Uterus (tissue), 4 donors: ENCODE measurements around the gene P2RX4. TPM values are rescaled to one million over a fixed set of nuclear protein-coding genes. Genes with fewer than 3 reads are reported as not detected.
"Not testable (repeated sequence)": the region's sequence is repeated elsewhere in the genome, so short reads cannot be mapped to it uniquely, and the experiment has no call there.

Source experiments
- DNase-seq, 2 donors: peaks; one replicate each; pipeline ENCODE4 v3.0.0-alpha.2; 2019 to 2020
- H3K27ac ChIP-seq, 2 donors: fragments of 200-600 bp; sonication (generic); 1 replicate in 1 of 2; 2 replicates in 1 of 2; pipeline ENCODE4 v1.5.1; 2016 to 2018
- H3K27me3 ChIP-seq, 2 donors: fragments of 200-600 bp; sonication (generic); one replicate each; pipeline ENCODE4 v1.5.1; 2018 to 2019; ENCODE audit warnings: control low read depth in 1 of 2
- H3K36me3 ChIP-seq, 2 donors: fragments of 200-600 bp; sonication (generic); one replicate each; pipeline ENCODE4 v1.5.1; 2019; ENCODE audit warnings: control low read depth in 1 of 2
- H3K4me1 ChIP-seq, 2 donors: fragments of 200-600 bp; sonication (generic); one replicate each; pipeline ENCODE4 v1.5.1; 2018 to 2019; ENCODE audit warnings: control low read depth in 1 of 2
- H3K4me3 ChIP-seq, 2 donors: fragments of 200-600 bp; sonication (generic); 1 replicate in 1 of 2; 2 replicates in 1 of 2; pipeline ENCODE4 v1.5.1; 2018 to 2019; ENCODE audit warnings: mild to moderate bottlenecking in 1 of 2
- H3K9me3 ChIP-seq, 2 donors: fragments of 200-600 bp; sonication (generic); one replicate each; pipeline ENCODE4 v1.5.1; 2019; ENCODE audit warnings: control low read depth in 1 of 2
- CTCF ChIP-seq, 4 experiments: fragments of 200-600 bp in 2 of 4; fragments of 450-650 bp in 2 of 4; sonication (generic) in 2 of 4; IDR thresholded peaks; one replicate each; pipeline ENCODE4 v1.5.1; 2016 to 2019; ENCODE audit warnings: antibody characterized with exemption in 4 of 4, mild to moderate bottlenecking in 2 of 4, moderate library complexity in 1 of 4
- POLR2A ChIP-seq, 2 donors: fragments of 450-650 bp; IDR thresholded peaks; one replicate each; pipeline ENCODE4 v1.6.1; 2016; ENCODE audit warnings: antibody characterized with exemption in 2 of 2, mild to moderate bottlenecking in 1 of 2, moderate library complexity in 1 of 2
- intact Hi-C: fragments of 100-400 bp; cut with DNase I; formaldehyde crosslinking; loops from one replicate; pipeline ENCODE4 v1.15.1; 2023; ENCODE audit warnings: low total_unique reads
- total RNA-seq, 4 donors: library from RNA; depleted of rRNA in 3 of 4; stranded (reverse); fragments of >200 nt in 3 of 4; gene quantifications; one replicate each; pipeline versions ENCODE4 v1.1.0 to v1.2.4, GENCODE V29; 2014 to 2023
- donor health status: DM: yes; HTN: yes; CAD: no.

Gene P2RX4
- total RNA-seq, 4 donors from 2014 or later = 10.9 to 217 (median 36.1) TPM

- TF ChIP-seq CTCF (IDR thresholded peaks at IDR 0.05) (no peak), POLR2A (IDR thresholded peaks at IDR 0.05) (no peak)
- no peak for DNase-seq
- H3K4me3 ChIP-seq = no peak overlapping the region
- no peaks in the 10 kb centered on the region for H3K4me1 ChIP-seq
- H3K27ac ChIP-seq = no peak overlapping the region
- H3K36me3 ChIP-seq = no peaks in the 10 kb centered on the region
- H3K27me3 ChIP-seq = no peaks in the 10 kb centered on the region
- intact Hi-C loops = no loop called here
- no peaks in the 10 kb centered on the region for H3K9me3 ChIP-seq
Measured at GRCh38 chr12:121223292-121224285, 13.7 kb downstream of the P2RX4 start.

GRCh38 chr12:121224591-121224990 is 14.7 kb downstream of the P2RX4 start:
- no peak for TF ChIP-seq CTCF (IDR thresholded peaks at IDR 0.05)
- TF ChIP-seq POLR2A (IDR thresholded peaks at IDR 0.05) = no peak
- no peak for DNase-seq
- Histone ChIP-seq H3K4me3 (no peak overlapping the region), H3K27me3 (no peaks in the 10 kb centered on the region), H3K9me3 (no peaks in the 10 kb centered on the region), H3K36me3 (no peaks in the 10 kb centered on the region), H3K27ac (no peak overlapping the region), H3K4me1 (no peaks in the 10 kb centered on the region)
- intact Hi-C loops = no loop called here

- Histone ChIP-seq H3K9me3 (no peaks in the 10 kb centered on the region), H3K27me3 (no peaks in the 10 kb centered on the region), H3K4me1 (no peaks in the 10 kb centered on the region), H3K27ac (no peak overlapping the region), H3K36me3 (no peaks in the 10 kb centered on the region), H3K4me3 (no peak overlapping the region)
- no peak for DNase-seq
- intact Hi-C loops = no loop called here
- TF ChIP-seq CTCF (IDR thresholded peaks at IDR 0.05) (no peak), POLR2A (IDR thresholded peaks at IDR 0.05) (no peak)
Measured at GRCh38 chr12:121226399-121226798, 16.5 kb downstream of the P2RX4 start.

- DNase-seq, H3K27ac ChIP-seq, H3K4me3 ChIP-seq, H3K9me3 ChIP-seq, H3K36me3 ChIP-seq, H3K27me3 ChIP-seq, intact Hi-C loops, H3K4me1 ChIP-seq: not testable (repeated sequence)
Measured at GRCh38 chr12:121226871-121227270, 16.9 kb downstream of the P2RX4 start.

- no peaks in the 10 kb centered on the region for H3K9me3 ChIP-seq
- no peak overlapping the region for H3K4me3 ChIP-seq
- no peaks in the 10 kb centered on the region for H3K27me3 ChIP-seq
- no peak for TF ChIP-seq CTCF (IDR thresholded peaks at IDR 0.05)
- H3K27ac ChIP-seq = no peak overlapping the region
- H3K4me1 ChIP-seq = no peaks in the 10 kb centered on the region
- DNase-seq = no peak
- intact Hi-C loops = no loop called here
- no peaks in the 10 kb centered on the region for H3K36me3 ChIP-seq
Measured at GRCh38 chr12:121227294-121227693, 17.4 kb downstream of the P2RX4 start.
